K562 (cell line): ENCODE data around the gene FKBP15.

Experiments used
- CTCF ChIP-seq, 3 experiments: IDR thresholded peaks in 2 of 3; conservative IDR thresholded peaks in 1 of 3; 2 replicates each; pipeline ENCODE4 v1.5.1; 2011 to 2012; ENCODE audit warnings: low read length in 3 of 3, mild to moderate bottlenecking in 3 of 3, control low read depth in 2 of 3, improper control_type of control experiment in 1 of 3, inconsistent platforms in 1 of 3, low read depth in 1 of 3, mixed read lengths in 1 of 3, moderate library complexity in 1 of 3; ENCODE audit not compliant: insufficient read depth in 2 of 3
- HCFC1 ChIP-seq: IDR thresholded peaks from 2 replicates; pipeline ENCODE4 v1.6.1; 2012; ENCODE audit warnings: low read depth, low read length, improper control_type of control experiment
- PREB ChIP-seq: sonication (generic); formaldehyde crosslinking; IDR thresholded peaks from 2 replicates; pipeline ENCODE4 v1.8.1; 2023; ENCODE audit warnings: mild to moderate bottlenecking, missing genetic modification reagents
- PTBP1 ChIP-seq: fragments of 200-400 bp; formaldehyde crosslinking; IDR thresholded peaks from 2 replicates; pipeline ENCODE4 v1.6.1; 2017; ENCODE audit warnings: low read depth, low read length
- SIN3A ChIP-seq, 2 experiments: fragments of 150-350 bp in 1 of 2; IDR thresholded peaks; 2 replicates each; pipeline ENCODE4 v1.6.1; 2011 to 2016; ENCODE audit warnings: borderline replicate concordance in 2 of 2, low read depth in 2 of 2, low read length in 2 of 2, mild to moderate bottlenecking in 2 of 2, moderate library complexity in 2 of 2; ENCODE audit not compliant: control insufficient read depth in 1 of 2
- SRSF3 ChIP-seq: fragments of 200-400 bp; formaldehyde crosslinking; IDR thresholded peaks from 2 replicates; pipeline ENCODE4 v1.6.1; 2016; ENCODE audit warnings: mild to moderate bottlenecking, low read length, moderate library complexity; ENCODE audit not compliant: insufficient read depth
- TRIM24 ChIP-seq, 2 experiments: fragments of 450-650 bp; IDR thresholded peaks; 2 replicates each; pipeline ENCODE4 v1.6.1; 2016
- ZNF175 ChIP-seq: fragments of 200-800 bp; sonication (Bioruptor generic); IDR thresholded peaks from 2 replicates; pipeline ENCODE4 v1.6.1; 2016; ENCODE audit warnings: low read depth, mild to moderate bottlenecking, missing genetic modification characterization, missing compliant biosample characterization
- ZNF3 ChIP-seq: fragments of 250-450 bp; sonication (Bioruptor Pico); IDR thresholded peaks from 2 replicates; pipeline ENCODE4 v1.5.0; 2021; ENCODE audit warnings: mild to moderate bottlenecking, moderate library complexity

GRCh38 chr9:113139225-113139829, 81.8 kb downstream of the FKBP15 start:
- no peak for TF ChIP-seq PTBP1
- no peak for TF ChIP-seq PREB (CRISPR knock-in tag)
- no peak for TF ChIP-seq TRIM24 (IDR thresholded peaks at IDR 0.05)
- TF ChIP-seq SRSF3: no peak
- no peak for TF ChIP-seq ZNF3 (CRISPR knock-in tag)
- no peak for TF ChIP-seq HCFC1
- TF ChIP-seq CTCF (IDR thresholded peaks at IDR 0.05 in 2 of 3, conservative IDR thresholded peaks at IDR 0.05 in 1 of 3; ENCODE audit: insufficient read depth in 2 of 3, low read depth in 1 of 3, low read length in 3 of 3): no peak
- no peak for TF ChIP-seq SIN3A (IDR thresholded peaks at IDR 0.05; ENCODE audit: borderline replicate concordance in 2 of 2, control insufficient read depth in 1 of 2, low read depth in 2 of 2, low read length in 2 of 2)
- no peak for TF ChIP-seq ZNF175
